DND-41 (cell line): Measurements from ENCODE around the gene SNAPC4.
A peak's percentile ranks its signal among the peaks of the same experiment; 100 is the strongest.

Experiments used
- ATAC-seq: fragments of 200-7000 bp; cut with Tn5 transposase; 3 replicates; pipeline ENCODE4 v1.9.1; 2021; ENCODE audit warnings: low read depth; ENCODE audit not compliant: insufficient read depth
- DNase-seq: peaks from one replicate; pipeline ENCODE4 v3.0.0-alpha.2; 2020
- H2AFZ ChIP-seq: 2 replicates; pipeline ENCODE4 v1.6.0; 2012; ENCODE audit warnings: low read depth, low read length
- H3K27ac ChIP-seq: 2 replicates; pipeline ENCODE4 v1.5.1; 2012; ENCODE audit warnings: low read length, inconsistent platforms
- H3K27me3 ChIP-seq: fragments of 200-600 bp; sonication (generic); 2 replicates; pipeline ENCODE4 v1.6.0; 2012; ENCODE audit warnings: low read length, mild to moderate bottlenecking, inconsistent platforms; ENCODE audit not compliant: insufficient read depth, poor library complexity
- H3K36me3 ChIP-seq: 2 replicates; pipeline ENCODE4 v1.5.1; 2012; ENCODE audit warnings: low read length, inconsistent platforms; ENCODE audit not compliant: insufficient read depth
- H3K4me1 ChIP-seq: 2 replicates; pipeline ENCODE4 v1.5.1; 2012; ENCODE audit warnings: mild to moderate bottlenecking, low read length; ENCODE audit not compliant: insufficient read depth
- H3K4me2 ChIP-seq: 2 replicates; pipeline ENCODE4 v1.6.0; 2012; ENCODE audit warnings: mild to moderate bottlenecking, moderate library complexity, low read length, inconsistent platforms; ENCODE audit not compliant: insufficient read depth
- H3K4me3 ChIP-seq, 2 experiments: fragments of 200-600 bp in 1 of 2; shearing (Covaris generic) in 1 of 2; 2 replicates each; pipeline ENCODE4 v1.5.1; 2012 to 2016; ENCODE audit warnings: inconsistent platforms in 2 of 2, low read length in 2 of 2, mild to moderate bottlenecking in 2 of 2, low read depth in 1 of 2, moderate library complexity in 1 of 2
- H3K79me2 ChIP-seq: 2 replicates; pipeline ENCODE4 v1.6.0; 2012; ENCODE audit warnings: low read length, inconsistent platforms; ENCODE audit not compliant: insufficient read depth
- H3K9ac ChIP-seq: 2 replicates; pipeline ENCODE4 v1.6.0; 2012; ENCODE audit warnings: low read depth, mild to moderate bottlenecking, inconsistent platforms, low read length, moderate library complexity
- H3K9me3 ChIP-seq: 2 replicates; pipeline ENCODE4 v1.5.1; 2012; ENCODE audit warnings: low read length, moderate library complexity, mild to moderate bottlenecking, inconsistent platforms; ENCODE audit not compliant: insufficient read depth, severe bottlenecking
- H4K20me1 ChIP-seq: 2 replicates; pipeline ENCODE4 v1.6.0; 2012; ENCODE audit warnings: low read length; ENCODE audit not compliant: insufficient read depth
- EZH2 ChIP-seq: IDR thresholded peaks from 3 replicates; pipeline ENCODE4 v1.6.1; 2012; ENCODE audit warnings: borderline replicate concordance, low read depth, mild to moderate bottlenecking, moderate library complexity, low read length, inconsistent platforms; ENCODE audit not compliant: severe bottlenecking
- TF ChIP-seq, protein P1 (sequence below): IDR thresholded peaks from 2 replicates; pipeline ENCODE4 v1.5.1; 2012; ENCODE audit warnings: borderline replicate concordance, low read length, moderate library complexity, mild to moderate bottlenecking; ENCODE audit not compliant: poor library complexity, severe bottlenecking; ENCODE audit errors: extremely low read depth

The SNAPC4 gene, protein sequence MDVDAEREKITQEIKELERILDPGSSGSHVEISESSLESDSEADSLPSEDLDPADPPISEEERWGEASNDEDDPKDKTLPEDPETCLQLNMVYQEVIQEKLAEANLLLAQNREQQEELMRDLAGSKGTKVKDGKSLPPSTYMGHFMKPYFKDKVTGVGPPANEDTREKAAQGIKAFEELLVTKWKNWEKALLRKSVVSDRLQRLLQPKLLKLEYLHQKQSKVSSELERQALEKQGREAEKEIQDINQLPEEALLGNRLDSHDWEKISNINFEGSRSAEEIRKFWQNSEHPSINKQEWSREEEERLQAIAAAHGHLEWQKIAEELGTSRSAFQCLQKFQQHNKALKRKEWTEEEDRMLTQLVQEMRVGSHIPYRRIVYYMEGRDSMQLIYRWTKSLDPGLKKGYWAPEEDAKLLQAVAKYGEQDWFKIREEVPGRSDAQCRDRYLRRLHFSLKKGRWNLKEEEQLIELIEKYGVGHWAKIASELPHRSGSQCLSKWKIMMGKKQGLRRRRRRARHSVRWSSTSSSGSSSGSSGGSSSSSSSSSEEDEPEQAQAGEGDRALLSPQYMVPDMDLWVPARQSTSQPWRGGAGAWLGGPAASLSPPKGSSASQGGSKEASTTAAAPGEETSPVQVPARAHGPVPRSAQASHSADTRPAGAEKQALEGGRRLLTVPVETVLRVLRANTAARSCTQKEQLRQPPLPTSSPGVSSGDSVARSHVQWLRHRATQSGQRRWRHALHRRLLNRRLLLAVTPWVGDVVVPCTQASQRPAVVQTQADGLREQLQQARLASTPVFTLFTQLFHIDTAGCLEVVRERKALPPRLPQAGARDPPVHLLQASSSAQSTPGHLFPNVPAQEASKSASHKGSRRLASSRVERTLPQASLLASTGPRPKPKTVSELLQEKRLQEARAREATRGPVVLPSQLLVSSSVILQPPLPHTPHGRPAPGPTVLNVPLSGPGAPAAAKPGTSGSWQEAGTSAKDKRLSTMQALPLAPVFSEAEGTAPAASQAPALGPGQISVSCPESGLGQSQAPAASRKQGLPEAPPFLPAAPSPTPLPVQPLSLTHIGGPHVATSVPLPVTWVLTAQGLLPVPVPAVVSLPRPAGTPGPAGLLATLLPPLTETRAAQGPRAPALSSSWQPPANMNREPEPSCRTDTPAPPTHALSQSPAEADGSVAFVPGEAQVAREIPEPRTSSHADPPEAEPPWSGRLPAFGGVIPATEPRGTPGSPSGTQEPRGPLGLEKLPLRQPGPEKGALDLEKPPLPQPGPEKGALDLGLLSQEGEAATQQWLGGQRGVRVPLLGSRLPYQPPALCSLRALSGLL (N-terminal part only)

DNA sequence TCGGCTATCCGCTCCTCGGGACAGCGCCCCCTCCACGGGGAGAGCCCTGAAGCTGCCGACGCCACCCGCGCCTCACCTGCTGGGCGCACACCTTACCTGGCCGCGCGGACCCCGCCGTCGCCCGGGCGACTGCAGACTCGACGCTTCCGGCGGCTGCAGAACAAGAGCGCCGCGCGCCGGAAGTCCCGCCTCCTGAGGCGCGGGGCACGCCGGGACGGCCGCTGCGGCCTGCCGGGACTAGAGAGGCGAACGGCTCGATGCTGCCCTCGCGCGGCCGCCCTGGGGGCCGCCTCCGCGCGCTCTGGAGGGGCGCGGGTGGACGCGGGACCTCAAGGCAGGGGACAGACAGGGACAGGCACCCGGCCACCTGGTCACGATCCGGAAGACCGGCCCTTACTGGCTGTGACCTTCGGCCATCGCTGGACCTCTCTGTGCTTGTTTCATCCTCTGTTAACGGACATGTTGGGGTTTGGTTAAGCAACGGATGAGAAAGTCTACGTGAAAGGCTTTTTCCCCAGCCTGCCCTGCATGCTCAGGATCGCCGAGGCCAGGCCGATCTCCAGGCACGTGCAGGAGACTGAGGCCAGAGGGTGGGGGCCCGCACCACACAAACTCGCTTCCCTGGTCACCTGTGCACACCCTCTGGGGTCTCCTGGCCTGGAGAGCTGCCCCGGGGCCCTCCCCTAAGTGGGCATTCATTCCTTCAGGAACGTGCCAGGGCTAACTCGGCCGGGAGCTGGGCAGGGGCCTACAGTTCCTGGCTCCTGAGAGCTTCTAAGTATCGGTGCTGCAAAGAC, at the start of gene SNAPC4:
Gene SNAPC4, minus strand, starts transcription at position 133 of the 797 bp plus-strand sequence. CDS start 1,742 bp downstream, outside the sequence.
- H3K9me3 ChIP-seq: no peaks in the 10 kb centered on the region
- peaks cover 17% of the 10 kb centered on the region for H4K20me1 ChIP-seq
- H3K4me1 ChIP-seq: peaks cover 27% of the 10 kb centered on the region
- H3K9ac ChIP-seq: peak within 1 kb of the TSS; percentile 79
- peak; percentile 85 for DNase-seq
- H3K36me3 ChIP-seq: peaks cover 64% of the 10 kb centered on the region
- no peak for TF ChIP-seq EZH2
- TF ChIP-seq, protein P1, sequence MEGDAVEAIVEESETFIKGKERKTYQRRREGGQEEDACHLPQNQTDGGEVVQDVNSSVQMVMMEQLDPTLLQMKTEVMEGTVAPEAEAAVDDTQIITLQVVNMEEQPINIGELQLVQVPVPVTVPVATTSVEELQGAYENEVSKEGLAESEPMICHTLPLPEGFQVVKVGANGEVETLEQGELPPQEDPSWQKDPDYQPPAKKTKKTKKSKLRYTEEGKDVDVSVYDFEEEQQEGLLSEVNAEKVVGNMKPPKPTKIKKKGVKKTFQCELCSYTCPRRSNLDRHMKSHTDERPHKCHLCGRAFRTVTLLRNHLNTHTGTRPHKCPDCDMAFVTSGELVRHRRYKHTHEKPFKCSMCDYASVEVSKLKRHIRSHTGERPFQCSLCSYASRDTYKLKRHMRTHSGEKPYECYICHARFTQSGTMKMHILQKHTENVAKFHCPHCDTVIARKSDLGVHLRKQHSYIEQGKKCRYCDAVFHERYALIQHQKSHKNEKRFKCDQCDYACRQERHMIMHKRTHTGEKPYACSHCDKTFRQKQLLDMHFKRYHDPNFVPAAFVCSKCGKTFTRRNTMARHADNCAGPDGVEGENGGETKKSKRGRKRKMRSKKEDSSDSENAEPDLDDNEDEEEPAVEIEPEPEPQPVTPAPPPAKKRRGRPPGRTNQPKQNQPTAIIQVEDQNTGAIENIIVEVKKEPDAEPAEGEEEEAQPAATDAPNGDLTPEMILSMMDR: peak; percentile 87
- H3K4me2 ChIP-seq: peak within 1 kb of the TSS; percentile 96
- H3K27me3 ChIP-seq: no peaks in the 10 kb centered on the region
- ATAC-seq: peak; percentile 89
- H3K79me2 ChIP-seq: peaks cover 26% of the 10 kb centered on the region
- peak within 1 kb of the TSS; percentile 49 for H3K27ac ChIP-seq
- H3K4me3 ChIP-seq: peak within 1 kb of the TSS; percentile 77 to 94
- H2AFZ ChIP-seq: peak within 1 kb of the TSS; percentile 81

DNA sequence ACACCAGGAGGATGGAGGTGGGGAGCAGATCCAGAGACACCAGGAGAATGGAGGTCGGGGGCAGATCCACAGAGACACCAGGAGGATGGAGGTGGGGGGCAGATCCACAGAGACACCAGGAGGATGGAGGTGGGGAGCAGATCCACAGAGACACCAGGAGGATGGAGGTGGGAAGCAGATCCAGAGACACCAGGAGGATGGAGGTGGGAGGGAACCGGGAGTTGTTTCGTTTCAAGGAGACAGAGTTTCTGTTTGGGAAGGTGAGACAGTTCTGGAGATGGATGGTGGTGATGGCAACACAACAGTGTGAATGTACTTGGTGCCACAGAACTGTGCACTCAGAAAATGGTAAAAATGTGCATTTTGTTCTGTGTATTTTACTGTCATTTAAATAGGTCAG, 48.7 kb upstream of the SNAPC4 start:
- Histone ChIP-seq H3K79me2 (no peaks in the 10 kb centered on the region), H4K20me1 (peaks cover 14% of the 10 kb centered on the region), H3K9me3 (no peaks in the 10 kb centered on the region), H3K27ac (no peak overlapping the region), H3K4me1 (no peaks in the 10 kb centered on the region), H3K27me3 (no peaks in the 10 kb centered on the region), H3K4me2 (no peak overlapping the region), H3K4me3 (no peak overlapping the region), H3K36me3 (peaks cover 82% of the 10 kb centered on the region), H3K9ac (no peak overlapping the region), H2AFZ (no peak overlapping the region)
- ATAC-seq (no peak), DNase-seq (no peak)
- no peak for TF ChIP-seq EZH2

DNA sequence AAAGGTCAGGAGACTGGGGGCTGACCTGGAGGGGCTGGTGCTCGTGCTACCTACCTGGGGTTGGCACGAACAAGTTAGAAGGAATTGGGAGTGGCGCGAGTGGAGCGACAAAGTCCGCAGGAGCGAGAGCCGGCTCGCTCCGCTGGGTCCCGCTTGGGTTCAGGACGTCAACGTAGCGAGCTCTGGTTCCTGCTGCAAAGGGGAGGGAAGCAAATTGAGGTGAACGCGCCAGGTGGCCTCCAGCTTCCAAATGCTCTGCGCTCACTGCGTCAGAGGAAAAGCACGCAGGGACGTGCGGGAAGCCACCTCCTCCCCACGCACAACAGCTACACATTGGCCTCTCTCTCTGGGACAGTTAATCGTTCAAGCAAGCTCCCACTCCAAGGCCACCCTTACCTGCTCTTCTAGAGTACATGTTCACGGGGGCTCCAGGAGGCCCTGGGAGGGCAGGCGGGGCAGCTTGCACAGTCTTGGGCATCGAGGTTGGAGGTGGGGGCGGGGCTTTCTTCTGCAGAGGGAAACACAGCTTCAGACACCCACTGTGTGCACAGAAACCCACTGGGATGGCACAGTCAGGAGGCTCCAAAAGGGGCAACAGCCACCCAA, 47.3 kb upstream of the SNAPC4 start:
- no peaks in the 10 kb centered on the region for H3K4me1 ChIP-seq
- H3K9ac ChIP-seq: no peak overlapping the region
- no peak overlapping the region for H2AFZ ChIP-seq
- no peaks in the 10 kb centered on the region for H3K27me3 ChIP-seq
- TF ChIP-seq, protein P1: no peak
- peaks cover 10% of the 10 kb centered on the region for H4K20me1 ChIP-seq
- no peak overlapping the region for H3K4me3 ChIP-seq
- peaks cover 89% of the 10 kb centered on the region for H3K36me3 ChIP-seq
- H3K9me3 ChIP-seq: no peaks in the 10 kb centered on the region
- DNase-seq: no peak
- no peak for ATAC-seq
- no peak overlapping the region for H3K4me2 ChIP-seq
- no peaks in the 10 kb centered on the region for H3K79me2 ChIP-seq
- H3K27ac ChIP-seq: no peak overlapping the region
